ENCODE measurements around the gene PTPRN2. TPM values are rescaled to one million over a fixed set of nuclear protein-coding genes. Genes with fewer than 3 reads are reported as not detected.
"Not testable (repeated sequence)": the region's sequence is repeated elsewhere in the genome, so short reads cannot be mapped to it uniquely, and the experiment has no call there.

The PTPRN2 gene
- total and polyA plus RNA-seq, 4 donors, result 18.1 to 69.9 (median 50.4) TPM

DNA sequence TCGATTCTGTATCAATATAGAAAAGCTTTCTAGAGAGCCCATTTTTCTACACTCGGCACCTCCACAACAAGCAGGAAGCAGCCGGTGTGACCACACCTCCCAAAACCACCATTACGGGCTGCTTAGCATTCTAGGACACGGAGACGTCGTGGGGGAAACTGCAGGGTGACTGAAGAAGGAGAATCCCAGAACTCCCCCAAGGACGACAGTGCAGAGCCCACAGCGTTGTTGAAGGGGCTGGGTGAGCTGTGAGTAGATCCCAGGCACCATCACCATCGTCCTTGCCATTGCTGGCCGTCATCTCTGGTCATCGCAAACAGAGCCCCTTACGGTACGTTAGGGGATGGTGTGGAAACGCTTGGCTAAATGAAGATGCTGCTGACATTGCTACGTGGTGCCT, 351.8 kb downstream of the PTPRN2 start:
- Histone ChIP-seq H3K27ac (ENCODE audit: low read depth, low read length) (no peak overlapping the region), H3K36me3 (ENCODE audit: control insufficient read depth, insufficient read depth, low read length) (peaks cover 10% of the 10 kb centered on the region), H3K9me3 (ENCODE audit: control insufficient read depth, insufficient read depth, low read length) (peaks cover 1% of the 10 kb centered on the region), H3K27me3 (ENCODE audit: control insufficient read depth, insufficient read depth, low read length) (no peaks in the 10 kb centered on the region), H3K4me1 (ENCODE audit: control insufficient read depth, insufficient read depth, low read length) (peaks cover 12% of the 10 kb centered on the region), H3K4me3 (ENCODE audit: low read depth, low read length) (no peak overlapping the region)
- DNase-seq (ENCODE audit: low read depth in 4 of 6, low spot score in 6 of 6), result no peak
- WGBS (ENCODE audit: insufficient coverage), result 84% methylated on average over 11 of the region's 16 CpGs

DNA sequence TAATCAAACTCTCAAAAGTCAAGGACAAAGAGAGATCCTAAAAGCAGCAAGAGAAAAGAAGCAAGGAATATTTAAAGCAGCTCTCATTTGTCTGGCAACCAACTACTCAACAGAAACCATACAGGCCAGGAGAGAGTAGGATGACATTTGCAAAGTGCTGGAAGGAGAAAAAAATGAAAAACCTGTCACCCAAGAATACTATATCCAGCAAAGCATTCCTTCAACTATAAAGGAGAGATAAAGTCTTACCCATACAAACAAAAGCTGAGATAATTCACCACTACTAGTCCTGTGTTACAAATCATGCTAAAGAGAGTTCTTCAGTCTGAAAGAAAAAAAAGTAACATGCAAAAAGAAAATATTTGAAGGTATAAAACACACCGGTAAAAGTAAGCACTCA, 357.7 kb downstream of the PTPRN2 start:
- DNase-seq (ENCODE audit: low read depth in 4 of 6, low spot score in 6 of 6), result no peak
- Histone ChIP-seq H3K36me3 (ENCODE audit: control insufficient read depth, insufficient read depth, low read length) (no peaks in the 10 kb centered on the region), H3K4me3 (ENCODE audit: low read depth, low read length) (no peak overlapping the region), H3K27ac (ENCODE audit: low read depth, low read length) (no peak overlapping the region), H3K4me1 (ENCODE audit: control insufficient read depth, insufficient read depth, low read length) (peaks cover 3% of the 10 kb centered on the region), H3K27me3 (ENCODE audit: control insufficient read depth, insufficient read depth, low read length) (no peaks in the 10 kb centered on the region), H3K9me3 (ENCODE audit: control insufficient read depth, insufficient read depth, low read length) (peaks cover 10% of the 10 kb centered on the region)
- WGBS (ENCODE audit: insufficient coverage), result no CpG with 5 or more reads among the region's 1 CpG

- Histone ChIP-seq H3K27ac (ENCODE audit: low read depth, low read length) (no peak overlapping the region), H3K27me3 (ENCODE audit: control insufficient read depth, insufficient read depth, low read length) (no peaks in the 10 kb centered on the region), H3K9me3 (ENCODE audit: control insufficient read depth, insufficient read depth, low read length) (peaks cover 10% of the 10 kb centered on the region), H3K4me3 (ENCODE audit: low read depth, low read length) (no peak overlapping the region), H3K36me3 (ENCODE audit: control insufficient read depth, insufficient read depth, low read length) (no peaks in the 10 kb centered on the region), H3K4me1 (ENCODE audit: control insufficient read depth, insufficient read depth, low read length) (peaks cover 3% of the 10 kb centered on the region)
- WGBS (ENCODE audit: insufficient coverage), result 20% methylated on average over 1 of the region's 2 CpGs
- peak in 1 of 6 donors; percentile 45 for DNase-seq (ENCODE audit: low read depth in 4 of 6, low spot score in 6 of 6)
Observed at GRCh38 chr7:158228986-158229385, 358.6 kb downstream of the PTPRN2 start.

DNA sequence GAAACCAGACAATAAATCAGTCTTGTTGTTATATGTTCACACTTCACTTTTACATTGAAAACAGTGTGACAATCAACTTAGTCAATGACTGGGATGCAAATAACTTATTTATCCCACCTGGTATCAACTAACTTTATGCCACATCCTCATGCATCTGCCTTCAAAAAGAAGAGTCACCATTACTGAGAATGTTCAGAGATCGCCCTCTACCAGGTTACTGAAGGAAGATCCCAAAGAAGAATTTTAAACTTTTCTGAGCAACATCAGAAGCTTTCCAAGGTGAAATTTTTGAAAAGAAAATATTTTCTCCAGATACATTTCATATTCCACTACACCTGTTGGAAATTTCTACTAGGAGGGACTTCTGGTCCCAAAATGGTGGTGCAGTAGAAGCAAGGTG, 359.5 kb downstream of the PTPRN2 start:
- peaks cover 3% of the 10 kb centered on the region for H3K4me1 ChIP-seq (ENCODE audit: control insufficient read depth, insufficient read depth, low read length)
- peak in 1 of 6 donors; percentile 43 for DNase-seq (ENCODE audit: low read depth in 4 of 6, low spot score in 6 of 6)
- no peak overlapping the region for H3K27ac ChIP-seq (ENCODE audit: low read depth, low read length)
- H3K4me3 ChIP-seq (ENCODE audit: low read depth, low read length), result no peak overlapping the region
- WGBS (ENCODE audit: insufficient coverage), result no CpG with 5 or more reads among the region's 1 CpG
- H3K36me3 ChIP-seq (ENCODE audit: control insufficient read depth, insufficient read depth, low read length), result no peaks in the 10 kb centered on the region
- H3K27me3 ChIP-seq (ENCODE audit: control insufficient read depth, insufficient read depth, low read length), result no peaks in the 10 kb centered on the region
- H3K9me3 ChIP-seq (ENCODE audit: control insufficient read depth, insufficient read depth, low read length), result peaks cover 10% of the 10 kb centered on the region

DNA sequence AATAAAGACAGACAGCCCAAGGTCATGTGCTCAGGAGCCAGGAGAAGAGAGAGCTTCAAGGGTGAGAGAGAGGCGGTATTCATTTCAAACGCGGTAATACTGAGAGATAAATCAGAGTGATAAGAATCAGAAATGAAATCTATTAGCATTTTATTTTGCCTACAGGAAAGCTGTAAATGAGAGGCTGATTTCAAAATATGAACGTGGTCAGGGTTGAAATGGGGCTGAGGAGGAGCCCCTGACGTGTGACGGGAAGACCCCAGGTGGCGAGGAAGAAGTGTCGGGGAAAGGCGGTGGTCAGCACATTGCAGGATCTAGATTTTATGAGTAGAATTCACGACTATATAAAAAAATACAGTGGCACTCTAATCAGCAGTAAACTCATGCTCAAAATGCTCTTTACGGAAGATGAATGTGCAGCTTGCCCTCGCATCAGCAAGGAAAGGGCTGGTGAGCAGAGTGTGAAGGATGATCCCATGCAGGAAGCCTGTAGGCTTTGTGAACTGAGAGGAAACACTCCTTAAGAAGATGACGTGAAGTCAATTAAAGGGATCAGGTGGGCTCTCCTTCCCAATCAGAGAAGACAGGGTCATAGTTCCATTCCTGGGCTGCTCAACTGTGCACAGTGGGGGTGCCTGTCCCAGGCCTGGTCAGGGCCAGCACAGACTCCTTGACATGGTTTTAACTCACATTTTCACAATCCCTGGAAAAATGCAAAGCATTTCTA, 360.2 kb downstream of the PTPRN2 start:
- DNase-seq (ENCODE audit: low read depth in 4 of 6, low spot score in 6 of 6), result peak in 1 of 6 donors; percentile 71
- H3K9me3 ChIP-seq (ENCODE audit: control insufficient read depth, insufficient read depth, low read length), result peaks cover 10% of the 10 kb centered on the region
- no peak overlapping the region for H3K27ac ChIP-seq (ENCODE audit: low read depth, low read length)
- H3K36me3 ChIP-seq (ENCODE audit: control insufficient read depth, insufficient read depth, low read length), result no peaks in the 10 kb centered on the region
- no peak overlapping the region for H3K4me3 ChIP-seq (ENCODE audit: low read depth, low read length)
- H3K27me3 ChIP-seq (ENCODE audit: control insufficient read depth, insufficient read depth, low read length), result no peaks in the 10 kb centered on the region
- H3K4me1 ChIP-seq (ENCODE audit: control insufficient read depth, insufficient read depth, low read length), result peaks cover 3% of the 10 kb centered on the region
- WGBS (ENCODE audit: insufficient coverage), result 64% methylated on average over 3 of the region's 13 CpGs

DNA sequence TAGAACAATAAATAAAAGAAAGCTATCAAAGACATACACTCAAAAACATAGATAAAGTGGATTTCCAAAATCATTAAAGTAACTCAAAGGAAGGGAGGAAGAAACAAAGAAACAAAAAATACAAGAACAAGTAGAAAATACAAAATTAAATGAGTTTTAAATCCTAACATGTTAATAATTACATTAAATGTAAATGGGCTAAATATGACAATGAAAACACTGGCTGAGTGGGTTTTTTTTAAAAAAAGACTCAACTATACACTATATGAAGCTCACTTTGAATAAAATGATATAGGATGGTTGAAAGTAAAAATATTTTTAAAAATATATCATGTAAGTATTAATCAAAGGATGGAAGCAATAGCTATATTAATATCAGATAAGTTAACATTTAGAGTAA, 371.4 kb downstream of the PTPRN2 start:
- Histone ChIP-seq H3K36me3 (ENCODE audit: control insufficient read depth, insufficient read depth, low read length) (no peaks in the 10 kb centered on the region), H3K27me3 (ENCODE audit: control insufficient read depth, insufficient read depth, low read length) (no peaks in the 10 kb centered on the region)
- DNase-seq (ENCODE audit: low read depth in 4 of 6, low spot score in 6 of 6), result no peak

DNA sequence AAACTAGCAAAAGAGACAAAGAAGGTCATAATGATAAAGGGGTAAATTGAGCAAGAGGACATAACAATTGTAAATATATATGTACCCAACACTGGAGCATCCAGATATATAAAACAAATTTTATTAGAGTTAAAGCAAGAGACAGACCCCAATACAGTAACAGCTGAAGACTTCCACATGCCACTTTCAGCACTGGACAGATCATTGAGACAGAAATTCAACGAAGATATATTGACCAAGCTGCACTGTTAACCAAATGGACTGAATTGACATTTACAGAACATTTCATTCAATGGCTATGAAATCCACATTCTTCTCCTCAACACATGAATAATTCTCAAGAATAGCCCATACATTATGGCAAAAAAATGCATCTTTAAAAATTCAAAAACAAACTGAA, 378.2 kb downstream of the PTPRN2 start:
- H3K9me3 ChIP-seq (ENCODE audit: control insufficient read depth, insufficient read depth, low read length), result no peaks in the 10 kb centered on the region
- H3K4me1 ChIP-seq (ENCODE audit: control insufficient read depth, insufficient read depth, low read length), result no peaks in the 10 kb centered on the region
- 57% methylated on average over 1 of the region's 1 CpG for WGBS (ENCODE audit: insufficient coverage)
- no peak overlapping the region for H3K27ac ChIP-seq (ENCODE audit: low read depth, low read length)
- no peaks in the 10 kb centered on the region for H3K36me3 ChIP-seq (ENCODE audit: control insufficient read depth, insufficient read depth, low read length)
- DNase-seq (ENCODE audit: low read depth in 4 of 6, low spot score in 6 of 6), result no peak
- H3K4me3 ChIP-seq (ENCODE audit: low read depth, low read length), result no peak overlapping the region
- H3K27me3 ChIP-seq (ENCODE audit: control insufficient read depth, insufficient read depth, low read length), result no peaks in the 10 kb centered on the region

More for the DNA sequence above, 371.4 kb downstream of the PTPRN2 start:
- peaks cover 2% of the 10 kb centered on the region for H3K9me3 ChIP-seq (ENCODE audit: control insufficient read depth, insufficient read depth, low read length)
- no peak overlapping the region for H3K27ac ChIP-seq (ENCODE audit: low read depth, low read length)
- H3K4me3 ChIP-seq (ENCODE audit: low read depth, low read length), result no peak overlapping the region
- no peaks in the 10 kb centered on the region for H3K4me1 ChIP-seq (ENCODE audit: control insufficient read depth, insufficient read depth, low read length)

- WGBS (ENCODE audit: insufficient coverage), result no CpG with 5 or more reads among the region's 6 CpGs
- no peaks in the 10 kb centered on the region for H3K27me3 ChIP-seq (ENCODE audit: control insufficient read depth, insufficient read depth, low read length)
Observed at GRCh38 chr7:158206341-158206740, 381.3 kb downstream of the PTPRN2 start.

GRCh38 chr7:158204453-158204852, 383.2 kb downstream of the PTPRN2 start:
- no peak for DNase-seq (ENCODE audit: low read depth in 4 of 6, low spot score in 6 of 6)
- no peaks in the 10 kb centered on the region for H3K27me3 ChIP-seq (ENCODE audit: control insufficient read depth, insufficient read depth, low read length)

More at GRCh38 chr7:158206341-158206740, 381.3 kb downstream of the PTPRN2 start:
- no peak for DNase-seq (ENCODE audit: low read depth in 4 of 6, low spot score in 6 of 6)
- no peaks in the 10 kb centered on the region for H3K4me1 ChIP-seq (ENCODE audit: control insufficient read depth, insufficient read depth, low read length)
- peaks cover 5% of the 10 kb centered on the region for H3K36me3 ChIP-seq (ENCODE audit: control insufficient read depth, insufficient read depth, low read length)
- H3K9me3 ChIP-seq (ENCODE audit: control insufficient read depth, insufficient read depth, low read length), result no peaks in the 10 kb centered on the region
- H3K27ac ChIP-seq (ENCODE audit: low read depth, low read length), result no peak overlapping the region
- no peak overlapping the region for H3K4me3 ChIP-seq (ENCODE audit: low read depth, low read length)

DNA sequence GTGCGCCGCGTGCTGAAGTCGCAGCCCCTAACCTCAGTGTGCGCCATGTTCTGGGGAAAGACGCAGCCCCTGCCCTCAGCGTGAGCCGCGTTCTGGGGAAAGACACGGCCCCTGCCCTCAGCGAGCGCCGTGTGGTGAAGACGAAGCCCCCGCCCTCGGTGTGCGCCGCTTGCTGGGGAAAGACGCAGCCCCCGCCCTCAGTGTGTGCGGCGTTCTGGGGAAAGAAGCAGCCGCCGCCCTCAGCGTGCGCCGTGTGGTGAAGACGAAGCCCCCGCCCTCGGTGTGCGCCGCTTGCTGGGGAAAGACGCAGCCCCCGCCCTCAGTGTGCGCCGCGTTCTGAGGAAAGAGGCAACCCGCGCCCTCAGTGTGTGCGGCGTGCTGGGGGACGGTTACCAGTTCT, 383.7 kb downstream of the PTPRN2 start:
- H3K9me3 ChIP-seq (ENCODE audit: control insufficient read depth, insufficient read depth, low read length); DNase-seq (ENCODE audit: low read depth in 4 of 6, low spot score in 6 of 6); H3K27ac ChIP-seq (ENCODE audit: low read depth, low read length); H3K27me3 ChIP-seq (ENCODE audit: control insufficient read depth, insufficient read depth, low read length); H3K36me3 ChIP-seq (ENCODE audit: control insufficient read depth, insufficient read depth, low read length); H3K4me1 ChIP-seq (ENCODE audit: control insufficient read depth, insufficient read depth, low read length); H3K4me3 ChIP-seq (ENCODE audit: low read depth, low read length): not testable (repeated sequence)
- WGBS (ENCODE audit: insufficient coverage), result 22% methylated on average over 37 of the region's 42 CpGs

More at GRCh38 chr7:158204453-158204852, 383.2 kb downstream of the PTPRN2 start:
- Histone ChIP-seq H3K9me3 (ENCODE audit: control insufficient read depth, insufficient read depth, low read length) (no peaks in the 10 kb centered on the region), H3K27ac (ENCODE audit: low read depth, low read length) (no peak overlapping the region), H3K4me1 (ENCODE audit: control insufficient read depth, insufficient read depth, low read length) (no peaks in the 10 kb centered on the region), H3K4me3 (ENCODE audit: low read depth, low read length) (no peak overlapping the region), H3K36me3 (ENCODE audit: control insufficient read depth, insufficient read depth, low read length) (peaks cover 5% of the 10 kb centered on the region)
- 80% methylated on average over 1 of the region's 4 CpGs for WGBS (ENCODE audit: insufficient coverage)
